GM19395 (cell line): Measurements from ENCODE around the gene GH1.
"Not testable (repeated sequence)": the region's sequence is repeated elsewhere in the genome, so short reads cannot be mapped to it uniquely, and the experiment has no call there.

ENCODE experiments used
- ATAC-seq: cut with Tn5 transposase; IDR thresholded peaks from one replicate; pipeline ENCODE4 v1.9.1; 2021; ENCODE audit warnings: mild to moderate bottlenecking, moderate library complexity; ENCODE audit not compliant: unreplicated experiment

GH1 gene

DNA sequence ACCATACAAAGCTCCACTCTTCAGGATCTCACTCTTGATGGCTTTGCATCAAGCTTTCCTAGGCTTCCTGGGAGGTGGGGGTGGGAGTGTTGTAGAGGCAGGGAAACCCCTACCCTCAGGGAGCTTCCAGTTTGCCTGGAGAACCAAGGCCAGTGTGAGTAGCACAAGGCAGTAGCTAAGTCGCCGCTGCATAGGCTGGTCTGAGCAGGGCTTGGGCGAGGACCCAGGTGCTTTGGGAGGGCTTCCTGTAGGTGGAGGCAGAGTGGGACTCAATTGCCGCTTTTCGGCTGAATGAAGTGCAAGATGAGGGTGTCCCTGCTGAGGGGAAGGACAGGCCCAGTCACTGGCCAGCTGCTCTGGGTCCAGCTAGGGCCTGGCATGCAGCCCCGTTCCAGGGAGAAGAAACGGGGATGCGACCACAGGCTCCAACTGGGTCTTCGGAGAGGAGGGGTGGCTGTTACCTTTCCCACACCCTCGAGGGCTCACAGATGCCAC lies 9.6 kb upstream of the GH1 start:
- no peak for ATAC-seq

DNA sequence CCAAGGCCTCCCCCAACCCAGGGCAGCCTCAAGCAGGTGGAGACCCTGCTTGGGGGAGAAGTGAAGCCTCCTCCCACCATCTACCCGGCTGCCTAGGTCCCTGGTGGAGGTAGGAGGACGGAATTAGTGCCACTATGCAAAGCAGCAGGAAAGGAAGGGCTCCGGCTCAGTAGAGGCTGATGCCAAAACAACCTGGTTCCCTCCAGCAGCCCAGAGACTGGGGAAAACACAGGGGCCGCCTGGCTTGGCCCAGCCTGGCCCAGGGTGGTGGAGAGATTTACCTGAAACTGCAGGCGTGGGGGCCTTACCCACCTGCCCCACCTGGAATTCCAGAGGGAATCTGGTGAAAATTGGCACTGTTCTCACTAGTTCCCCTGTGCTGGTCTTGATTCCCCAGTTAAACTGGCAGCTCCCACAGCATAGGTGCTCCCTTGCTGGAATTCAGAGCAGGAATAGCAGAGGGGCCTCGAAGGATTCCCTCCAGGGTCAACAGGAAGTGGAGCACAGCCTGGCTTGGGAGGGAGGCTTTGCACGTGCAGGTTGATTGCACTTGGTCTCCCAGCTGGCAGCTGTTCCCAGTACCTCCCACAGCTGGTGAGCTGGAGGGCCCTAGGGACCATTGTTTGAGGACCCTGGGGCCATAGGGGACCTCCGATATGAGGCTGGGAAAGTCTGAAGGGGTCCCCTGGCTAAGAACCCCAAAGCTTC lies 9.0 kb upstream of the GH1 start:
- no peak for ATAC-seq

- ATAC-seq = no peak
Measured at GRCh38 chr17:63926164-63926563, 7.5 kb upstream of the GH1 start.

DNA sequence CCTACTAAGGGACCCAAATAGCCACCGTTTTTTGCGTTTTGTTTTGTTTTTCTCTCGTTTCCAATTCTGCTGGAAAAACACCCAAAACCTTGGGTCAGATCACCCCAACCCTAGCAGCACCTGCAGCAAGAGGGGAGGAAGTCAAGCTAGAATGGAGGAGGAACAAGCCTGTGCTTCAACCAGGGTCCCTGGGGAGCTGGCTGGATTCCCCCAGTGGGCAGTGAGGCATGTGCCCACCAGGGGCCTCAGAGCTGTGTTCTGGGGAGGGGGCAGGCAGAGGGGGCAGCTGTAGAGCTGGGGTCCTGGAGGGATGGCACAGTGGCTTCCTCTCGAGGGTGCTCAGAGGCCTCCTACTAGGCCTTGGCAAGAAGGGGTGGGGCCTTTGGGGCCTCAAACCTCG lies 7.0 kb upstream of the GH1 start:
- no peak for ATAC-seq

DNA sequence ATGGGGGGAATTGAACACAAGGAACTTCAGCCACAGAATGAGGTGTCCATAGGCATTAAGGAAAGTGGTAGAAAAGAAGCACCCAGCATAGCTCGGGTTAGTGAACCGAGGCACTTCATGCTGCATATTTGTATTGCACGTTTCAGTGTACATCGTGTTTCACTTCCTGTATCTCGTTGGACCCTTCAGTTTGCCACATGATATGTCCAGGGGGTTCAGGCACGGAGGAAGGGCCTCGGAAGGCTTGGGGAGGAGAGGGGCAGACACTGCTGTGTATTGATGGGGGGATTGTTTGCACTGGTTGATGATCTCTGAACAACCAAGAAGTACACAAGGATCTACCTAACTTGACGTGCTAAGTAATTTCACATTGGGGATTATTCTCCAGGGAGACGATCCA lies 3.8 kb upstream of the GH1 start:
- ATAC-seq = peak; percentile 59

GRCh38 chr17:63920779-63921178 lies 2.1 kb upstream of the GH1 start:
- not testable (repeated sequence) for ATAC-seq

DNA sequence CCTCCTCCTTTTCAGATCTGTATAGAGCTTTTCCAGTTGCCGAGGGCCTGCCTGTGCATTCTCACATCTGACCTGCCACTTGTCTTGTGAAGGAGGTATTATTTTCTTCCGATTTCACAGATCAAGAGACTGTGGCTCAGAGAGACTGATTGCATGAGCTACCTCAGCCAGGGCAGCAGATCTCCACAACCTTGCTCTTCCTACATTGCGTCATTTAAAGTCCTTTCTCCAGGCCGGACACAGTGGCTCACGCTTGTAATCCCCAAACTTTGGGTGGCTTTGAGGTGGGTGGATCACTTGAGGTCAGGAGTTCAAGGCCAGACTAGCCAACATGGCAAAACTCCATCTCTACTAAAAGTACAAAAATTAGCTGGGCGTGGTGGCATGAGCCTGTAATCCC lies 1.4 kb upstream of the GH1 start:
- ATAC-seq = not testable (repeated sequence)

- peak; percentile 65 for ATAC-seq
Measured at GRCh38 chr17:63919311-63919723, 678 bp upstream of the GH1 start.

DNA sequence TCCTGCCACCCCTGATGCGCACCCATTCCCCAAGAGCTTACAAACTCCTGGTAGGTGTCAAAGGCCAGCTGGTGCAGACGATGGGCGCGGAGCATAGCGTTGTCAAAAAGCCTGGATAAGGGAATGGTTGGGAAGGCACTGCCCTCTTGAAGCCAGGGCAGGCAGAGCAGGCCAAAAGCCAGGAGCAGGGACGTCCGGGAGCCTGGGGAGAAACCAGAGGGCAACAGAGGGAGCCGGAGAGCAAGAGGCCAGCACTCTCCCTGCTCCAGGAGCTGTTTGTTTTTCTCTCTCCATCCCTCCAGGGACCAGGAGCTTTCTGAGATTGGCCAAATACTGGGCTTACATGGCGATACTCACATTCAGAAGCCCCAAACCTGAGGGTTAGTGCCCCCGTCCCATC lies 334 bp downstream of the GH1 start:
- ATAC-seq = no peak

- ATAC-seq = no peak
Measured at GRCh38 chr17:63917646-63918045, 993 bp downstream of the GH1 start.

GRCh38 chr17:63917206-63917605 lies 1.4 kb downstream of the GH1 start:
- ATAC-seq = not testable (repeated sequence)

- no peak for ATAC-seq
Measured at GRCh38 chr17:63916566-63917185, 2.0 kb downstream of the GH1 start.

- ATAC-seq = not testable (repeated sequence)
Measured at GRCh38 chr17:63915753-63916152, 2.9 kb downstream of the GH1 start.

- no peak for ATAC-seq
Measured at GRCh38 chr17:63914471-63914870, 4.2 kb downstream of the GH1 start.

- no peak for ATAC-seq
Measured at GRCh38 chr17:63911657-63912100, 7.0 kb downstream of the GH1 start.

DNA sequence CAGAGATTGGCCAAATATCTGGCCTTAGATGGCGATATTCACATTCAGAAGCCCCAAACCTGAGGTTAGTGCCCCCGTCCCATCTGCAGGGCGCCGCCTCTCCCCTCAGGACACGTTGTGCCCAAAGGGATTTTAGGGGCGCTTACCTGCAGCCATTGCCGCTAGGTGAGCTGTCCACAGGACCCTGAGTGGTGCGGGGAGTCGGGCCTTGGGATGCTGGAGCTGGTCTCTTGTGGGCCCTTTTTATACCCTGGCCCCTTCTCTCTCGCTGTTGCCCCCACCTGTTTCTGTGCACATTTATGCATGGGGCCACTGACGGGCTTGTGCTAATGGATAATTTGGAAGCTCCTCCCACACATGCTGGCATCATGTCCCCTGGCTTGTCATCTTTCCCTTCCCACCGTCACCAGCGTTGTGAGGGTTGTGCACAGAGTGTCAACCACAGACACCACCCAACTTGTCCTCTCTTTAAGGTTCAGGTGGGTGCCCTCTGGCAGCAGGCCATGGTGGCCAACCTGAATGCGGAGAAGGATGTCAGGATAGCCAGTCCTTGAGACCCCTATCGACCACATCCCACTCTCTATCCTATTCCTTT lies 7.5 kb downstream of the GH1 start, which contains the start of gene CSHL1:
TSS of gene CSHL1 (minus strand) at position 218 of the 595 bp plus-strand sequence. CDS start at position 156, 62 bp downstream.
- ATAC-seq = no peak

DNA sequence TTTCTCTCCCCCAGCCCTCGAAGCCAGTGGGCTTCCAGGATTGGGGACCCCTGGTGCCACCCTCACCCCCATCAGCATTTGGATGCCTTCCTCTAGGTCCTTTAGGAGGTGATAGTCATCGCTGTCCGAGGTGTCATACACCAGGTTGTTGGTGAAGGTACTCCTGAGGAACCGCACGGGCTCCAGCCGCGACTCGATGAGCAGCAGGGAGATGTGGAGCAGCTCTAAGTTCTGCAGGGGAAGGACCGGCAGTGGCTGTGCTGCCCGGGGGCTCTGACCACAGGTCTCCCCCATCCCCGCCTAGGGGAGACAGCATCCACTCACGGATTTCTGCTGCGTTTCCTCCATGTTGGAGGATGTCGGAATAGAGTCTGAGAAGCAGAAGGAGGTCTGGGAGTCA lies 8.5 kb downstream of the GH1 start:
- ATAC-seq = no peak

DNA sequence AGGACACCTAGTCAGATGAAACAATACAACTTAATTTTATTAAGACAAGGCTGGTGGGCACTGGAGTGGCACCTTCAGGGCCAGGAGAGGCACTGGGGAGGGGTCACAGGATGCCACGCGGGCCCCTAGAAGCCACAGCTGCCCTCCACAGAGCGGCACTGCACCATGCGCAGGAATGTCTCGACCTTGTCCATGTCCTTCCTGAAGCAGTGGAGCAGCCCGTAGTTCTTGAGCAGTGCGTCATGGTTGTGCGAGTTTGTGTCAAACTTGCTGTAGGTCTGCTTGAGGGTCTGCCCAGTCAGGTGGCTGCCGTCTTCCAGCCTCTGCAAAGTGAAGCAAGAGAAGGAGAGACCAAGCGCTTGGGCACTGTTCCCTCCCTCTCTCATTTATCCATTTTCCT lies 9.1 kb downstream of the GH1 start:
- ATAC-seq = not testable (repeated sequence)

DNA sequence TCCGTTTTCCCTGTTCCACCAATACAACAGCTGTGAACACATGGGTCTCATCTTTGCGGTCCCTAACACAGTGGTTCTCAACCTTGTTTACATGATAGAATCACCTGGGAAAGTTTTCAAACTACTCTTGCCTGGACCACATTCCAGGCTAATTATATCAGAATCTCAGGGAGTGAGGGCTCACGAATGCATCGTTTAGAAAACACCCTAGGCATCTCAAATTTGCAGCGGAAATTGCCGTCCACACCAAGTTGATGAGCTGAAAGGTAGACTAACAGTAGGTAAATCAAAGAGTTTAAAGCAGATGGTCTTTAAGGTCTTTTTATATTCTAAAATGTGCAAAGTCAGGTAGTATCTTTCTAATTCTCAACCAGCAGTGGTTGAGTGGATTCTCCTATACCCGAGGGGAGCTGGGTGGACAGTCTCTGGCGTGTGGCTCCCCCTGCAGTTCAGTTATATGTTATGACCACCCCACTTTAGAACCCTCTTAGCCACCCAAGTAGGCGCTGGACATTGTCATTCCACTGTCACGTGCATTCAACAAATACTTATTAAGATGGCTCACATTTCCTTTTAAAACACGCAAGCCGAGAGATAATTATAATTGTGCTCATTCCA lies 11.4 kb downstream of the GH1 start:
- ATAC-seq = not testable (repeated sequence)

GRCh38 chr17:63904796-63905195 lies 13.8 kb downstream of the GH1 start:
- not testable (repeated sequence) for ATAC-seq

- not testable (repeated sequence) for ATAC-seq
Measured at GRCh38 chr17:63903787-63904201, 14.8 kb downstream of the GH1 start.
